Putamen (tissue), 1 donor: ENCODE data around the gene RNF215.

Experiments
- DNase-seq: peaks from one replicate; pipeline ENCODE4 v3.0.0-alpha.2; 2016; ENCODE audit warnings: low spot score

RNF215 gene

GRCh38 chr22:30332551-30332950, 54.7 kb downstream of the RNF215 start:
- no peak for DNase-seq
